ENCODE measurements around the gene PRELID3B.
A peak's percentile ranks its signal among the peaks of the same experiment; 100 is the strongest.

PRELID3B gene

DNA sequence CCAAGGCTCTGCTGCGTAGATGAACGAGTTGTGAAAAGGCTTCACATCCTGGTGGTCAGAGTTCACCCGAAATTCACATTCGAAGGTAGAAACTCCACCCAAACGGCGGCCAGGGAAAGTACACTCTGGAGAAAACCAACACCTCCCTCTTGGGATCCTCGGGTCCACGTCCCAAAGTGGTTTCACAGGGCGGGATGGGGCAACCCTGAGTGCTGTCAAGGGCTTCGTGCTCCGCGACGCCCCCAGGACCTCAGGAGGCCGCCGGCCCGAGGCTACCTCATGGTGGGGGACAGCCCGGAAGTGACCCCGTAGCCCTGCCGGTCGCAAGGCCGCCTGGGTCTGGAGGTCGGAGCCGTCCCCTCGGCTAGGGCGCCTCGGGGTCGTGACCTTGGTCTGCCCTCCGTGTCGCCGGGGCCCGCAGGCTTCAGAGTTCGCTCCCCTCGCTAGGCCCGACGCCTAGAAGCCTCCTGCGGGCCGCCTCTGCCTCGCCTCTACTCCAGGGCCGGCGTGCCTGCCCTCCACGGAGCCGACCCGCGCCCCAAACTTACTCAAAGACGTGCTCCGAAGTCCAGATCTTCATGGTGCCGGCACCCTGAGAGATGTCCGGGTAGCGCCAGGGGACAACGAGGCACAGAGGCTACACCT is at the start of gene PRELID3B:
Gene PRELID3B (minus strand): TSS at position 636 of the 645 bp plus-strand sequence. CDS start 56 bp downstream, at position 580.
- no peak for DNase-seq (ENCODE audit: insufficient read length, low spot score)
- no peak for FAIRE-seq

DNA sequence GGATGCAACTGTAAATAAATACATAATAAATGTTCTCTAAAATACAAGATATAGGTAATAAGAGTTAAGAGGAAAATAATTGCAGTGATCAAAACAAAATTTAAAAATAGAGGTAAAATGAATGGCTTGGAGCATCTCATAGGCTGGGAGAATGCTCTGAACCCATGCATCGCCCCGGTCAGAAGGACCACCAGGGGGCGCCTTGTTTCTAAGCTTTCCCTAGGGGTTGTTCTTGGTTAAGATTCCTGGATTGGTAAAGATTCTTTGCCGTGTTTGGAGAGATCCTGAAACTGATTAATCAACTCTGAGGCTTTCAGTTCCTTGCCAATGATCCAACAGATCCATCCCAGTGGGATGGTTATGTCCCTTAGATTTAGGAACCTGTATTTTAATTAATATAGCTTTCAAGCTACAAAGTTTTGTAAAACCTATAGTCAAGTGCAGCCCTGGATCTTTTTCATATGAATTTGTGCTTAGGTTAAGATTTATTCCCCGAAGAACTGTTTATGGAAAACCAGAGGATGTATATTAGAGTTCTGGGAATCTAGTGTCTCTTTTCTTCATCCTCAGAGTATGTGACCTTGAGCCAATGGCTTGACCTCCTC is 45.3 kb upstream of the PRELID3B start:
- DNase-seq (ENCODE audit: insufficient read length, low spot score) (peak; percentile 45), FAIRE-seq (no peak)

DNA sequence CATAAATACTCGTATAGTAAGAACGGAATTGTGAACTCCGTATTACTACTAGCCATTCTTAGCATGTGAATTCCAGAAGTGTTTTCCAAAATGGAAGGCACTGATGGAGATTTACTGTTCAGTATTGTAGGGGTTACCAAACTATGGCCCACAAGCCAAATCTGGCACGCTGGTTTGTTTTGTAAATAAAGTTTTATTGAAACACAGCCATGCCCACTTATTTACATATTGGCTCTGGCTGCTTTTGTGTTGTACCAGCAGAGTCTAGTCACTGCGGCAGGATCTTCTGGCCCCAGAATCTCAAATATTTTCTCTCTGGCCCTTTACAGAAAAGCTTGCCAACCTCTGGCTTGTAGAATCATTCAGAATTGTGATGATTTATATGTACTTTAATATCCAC is 44.3 kb upstream of the PRELID3B start:
- no peak for FAIRE-seq

DNA sequence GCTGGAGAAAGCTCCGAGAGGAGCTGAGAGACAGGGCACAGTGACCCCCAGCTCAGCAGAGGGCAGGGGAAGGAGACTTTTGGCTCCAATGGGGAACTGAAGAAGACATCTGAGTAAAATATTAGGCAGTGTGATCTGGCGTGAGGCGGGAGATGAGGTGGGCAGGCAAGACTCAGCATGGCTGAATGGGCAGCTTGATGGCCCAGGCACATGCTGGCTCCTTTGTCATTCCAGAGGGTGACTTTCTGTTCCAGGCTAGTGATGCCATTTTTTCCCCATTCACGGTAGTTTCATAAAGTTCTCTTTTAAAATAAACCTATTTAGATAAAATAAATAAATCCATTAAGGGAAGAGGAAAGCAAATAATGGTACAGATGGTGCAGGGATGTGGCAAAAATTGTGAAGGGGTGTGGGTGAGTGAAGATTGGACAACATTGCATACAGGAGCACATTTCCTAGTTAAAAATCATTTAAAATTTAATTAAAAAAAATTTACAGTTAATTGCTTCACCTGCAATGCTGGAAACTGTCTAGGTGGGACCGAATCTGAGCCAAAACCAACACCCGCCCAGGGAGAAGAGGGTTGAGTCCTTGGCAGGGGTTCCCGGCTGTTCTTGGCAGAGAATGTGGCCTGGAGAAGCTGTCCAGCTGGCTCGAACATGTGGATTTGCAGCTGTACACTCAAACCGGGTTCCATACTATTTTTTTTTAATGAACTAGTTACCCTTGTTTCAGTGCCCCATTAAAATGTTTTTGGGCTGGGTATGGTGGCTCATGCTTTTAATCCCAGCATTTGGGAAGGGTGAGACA is 41.7 kb upstream of the PRELID3B start:
- FAIRE-seq: no peak
- no peak for DNase-seq (ENCODE audit: insufficient read length, low spot score)

More for the DNA sequence above, 44.3 kb upstream of the PRELID3B start:
- no peak for DNase-seq (ENCODE audit: insufficient read length, low spot score)

DNA sequence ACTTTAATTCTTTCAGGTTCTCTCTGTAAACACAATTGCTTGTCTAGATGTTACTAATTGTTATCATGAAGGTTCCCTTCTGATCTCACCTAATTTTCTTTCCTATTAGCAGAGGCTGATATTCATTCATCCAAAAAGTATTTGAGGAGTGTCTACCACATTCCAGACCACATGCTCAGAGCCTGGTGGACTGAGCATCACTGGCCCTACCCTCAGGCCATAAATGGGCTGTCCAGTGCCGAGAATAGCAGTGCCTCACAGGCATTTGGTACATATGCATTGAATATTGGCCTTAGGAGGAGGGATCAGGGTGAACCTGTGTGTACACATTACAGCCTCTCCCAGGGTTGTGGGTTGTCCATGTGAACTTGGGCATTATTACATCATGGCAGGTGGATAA is 40.4 kb upstream of the PRELID3B start:
- FAIRE-seq (no peak), DNase-seq (ENCODE audit: insufficient read length, low spot score) (no peak)

DNA sequence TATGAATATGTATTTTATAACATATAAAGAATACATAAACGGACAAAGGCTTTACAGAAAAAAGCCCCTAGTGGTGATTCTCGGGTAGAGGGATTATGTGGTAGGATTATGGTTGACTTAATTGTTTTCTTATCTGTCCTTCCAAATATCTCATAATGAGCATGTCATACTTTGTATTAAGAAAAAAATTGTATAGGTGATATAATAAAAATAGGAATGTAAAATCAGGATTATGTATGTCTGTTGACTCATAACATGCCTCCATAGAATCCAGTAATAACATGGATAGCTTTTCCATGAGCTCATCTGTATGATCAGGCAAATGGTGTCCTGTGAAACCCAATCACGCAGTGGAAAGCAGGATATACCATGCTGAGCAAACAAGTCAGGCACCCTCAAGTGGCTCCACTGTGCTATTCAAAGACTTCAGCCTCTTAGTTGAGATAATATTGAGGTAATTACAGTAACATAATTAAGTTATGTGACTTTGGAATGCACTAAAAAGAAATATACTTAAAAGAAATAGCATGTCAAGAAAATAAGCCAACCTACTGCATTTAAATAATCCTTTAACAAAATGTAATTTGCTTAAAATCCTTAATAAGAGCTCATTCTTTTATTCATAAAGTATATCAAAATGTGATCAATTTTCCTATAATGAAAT is 39.6 kb upstream of the PRELID3B start:
- DNase-seq (ENCODE audit: insufficient read length, low spot score): no peak
- no peak for FAIRE-seq

DNA sequence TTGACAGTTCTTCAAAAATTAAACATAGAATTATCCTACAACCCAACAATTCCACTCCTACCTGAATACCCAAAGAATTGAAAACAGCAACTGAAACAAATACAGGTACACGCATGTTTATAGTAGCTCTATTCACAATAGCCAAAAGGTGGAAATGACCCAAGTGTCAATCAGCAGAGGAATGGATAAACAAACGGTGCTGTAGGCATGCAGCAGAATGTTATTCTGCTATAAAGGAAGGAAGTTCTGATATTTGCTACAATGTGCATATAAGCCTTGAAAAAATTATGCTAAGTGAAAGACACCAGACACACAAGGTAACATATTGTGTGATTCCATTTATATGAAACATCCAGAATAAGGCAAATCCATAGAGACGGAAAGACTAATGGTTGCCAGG is 38.5 kb upstream of the PRELID3B start:
- DNase-seq (ENCODE audit: insufficient read length, low spot score) (no peak), FAIRE-seq (no peak)

DNA sequence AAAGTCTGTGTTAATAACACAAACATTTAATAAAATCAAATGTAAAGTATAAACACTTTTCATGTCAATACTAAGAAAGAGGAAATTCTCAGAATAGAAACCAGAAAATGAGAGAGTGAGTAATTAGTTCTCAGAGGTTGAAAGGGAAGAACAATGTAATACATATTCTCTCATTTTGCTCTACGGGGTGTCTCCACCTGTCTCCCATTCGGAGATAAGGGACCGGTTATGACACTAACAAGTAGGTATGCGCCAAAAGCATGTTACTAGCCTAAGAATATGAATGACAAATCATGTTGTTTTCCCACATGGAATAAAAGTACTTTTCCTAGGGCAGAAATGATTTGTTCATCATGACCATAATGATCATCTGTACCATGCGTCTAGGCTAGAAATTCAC is 35.6 kb upstream of the PRELID3B start:
- no peak for DNase-seq (ENCODE audit: insufficient read length, low spot score)
- no peak for FAIRE-seq

DNA sequence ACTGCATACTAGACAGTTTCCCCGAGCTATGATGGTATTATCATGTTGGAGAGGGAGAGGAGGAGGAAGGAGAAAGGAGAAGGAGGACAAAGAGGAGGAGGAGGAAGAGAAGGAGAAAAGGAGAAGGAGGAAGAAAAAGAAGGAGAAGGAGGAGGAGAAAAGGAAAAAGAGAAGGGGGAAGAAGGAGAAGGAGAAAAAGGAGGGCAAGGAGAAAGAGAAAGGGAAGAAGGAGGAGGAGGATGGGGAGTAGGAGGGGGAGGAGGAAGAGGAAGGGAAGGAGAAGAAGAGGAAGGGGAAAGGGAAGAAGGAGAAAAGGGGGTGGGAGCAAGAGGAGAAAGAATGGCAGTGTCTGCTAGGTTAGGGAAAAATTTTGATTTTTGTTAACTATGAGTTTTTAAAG is 35.1 kb upstream of the PRELID3B start:
- DNase-seq (ENCODE audit: insufficient read length, low spot score) (no peak), FAIRE-seq (no peak)

DNA sequence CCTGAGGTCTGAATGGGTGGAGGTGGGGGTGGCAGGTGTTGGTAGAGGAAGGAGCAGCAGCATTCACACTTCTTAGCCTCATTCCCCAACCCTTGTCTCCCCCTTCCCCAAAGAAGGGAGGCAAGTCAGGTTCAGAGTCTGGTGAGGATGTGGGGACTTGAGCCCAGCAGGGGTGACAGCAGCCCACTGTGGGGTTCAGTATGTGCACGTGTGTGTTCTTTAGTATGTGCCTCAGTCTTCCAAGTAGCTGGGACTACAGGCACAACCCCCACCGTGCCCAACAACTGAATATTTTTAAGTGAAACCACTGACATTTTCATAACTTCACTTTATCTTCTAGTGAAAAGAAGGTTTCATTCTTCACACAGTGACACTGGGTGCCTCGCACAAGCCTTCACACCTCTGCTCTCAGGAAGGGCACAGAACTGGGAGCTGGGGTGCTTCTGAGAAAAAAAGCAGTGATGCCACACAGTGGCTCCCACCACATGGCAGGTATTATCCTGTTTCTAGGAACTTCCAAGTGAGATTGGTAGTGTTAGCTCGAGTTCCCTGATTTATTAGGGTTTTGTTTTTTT is 33.4 kb upstream of the PRELID3B start:
- no peak for FAIRE-seq
- DNase-seq (ENCODE audit: insufficient read length, low spot score): no peak

DNA sequence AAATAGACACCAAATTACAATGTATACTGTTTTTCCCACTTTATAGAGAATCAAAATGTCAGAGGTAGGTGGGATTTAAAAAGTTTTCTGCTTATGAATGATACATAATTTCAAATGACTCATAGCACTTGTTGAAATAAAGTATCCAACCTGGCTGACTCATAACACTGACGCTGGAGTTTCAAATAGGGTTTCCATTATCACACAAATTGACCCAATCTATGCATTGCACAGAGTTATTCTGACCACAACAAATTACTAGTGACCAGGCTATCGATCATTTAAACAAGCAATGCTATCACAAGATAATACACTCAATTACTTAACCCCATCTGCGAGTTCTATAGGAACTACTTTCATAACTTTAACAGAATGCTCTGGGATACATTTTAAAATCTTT is 31.9 kb upstream of the PRELID3B start:
- no peak for FAIRE-seq
- no peak for DNase-seq (ENCODE audit: insufficient read length, low spot score)

DNA sequence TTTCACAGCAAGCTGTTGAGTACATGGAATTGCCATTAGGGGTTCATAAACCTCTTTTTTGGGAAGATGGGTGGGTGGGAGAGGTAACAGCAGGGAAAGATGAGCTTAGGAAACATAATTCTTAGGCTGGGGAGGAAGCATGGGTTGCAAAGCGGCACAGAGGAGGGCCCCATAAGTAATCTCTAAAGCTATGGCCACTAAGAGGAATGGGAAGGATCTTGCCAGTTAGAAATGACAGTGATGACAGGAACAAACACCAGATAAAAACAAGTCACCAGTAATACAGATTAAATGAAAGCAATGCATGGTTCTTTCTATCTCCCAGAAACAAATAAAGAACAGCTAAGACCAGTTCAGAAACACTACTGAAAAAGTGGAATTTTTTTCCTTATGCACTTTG is 31.0 kb upstream of the PRELID3B start:
- DNase-seq (ENCODE audit: insufficient read length, low spot score) (no peak), FAIRE-seq (no peak)

DNA sequence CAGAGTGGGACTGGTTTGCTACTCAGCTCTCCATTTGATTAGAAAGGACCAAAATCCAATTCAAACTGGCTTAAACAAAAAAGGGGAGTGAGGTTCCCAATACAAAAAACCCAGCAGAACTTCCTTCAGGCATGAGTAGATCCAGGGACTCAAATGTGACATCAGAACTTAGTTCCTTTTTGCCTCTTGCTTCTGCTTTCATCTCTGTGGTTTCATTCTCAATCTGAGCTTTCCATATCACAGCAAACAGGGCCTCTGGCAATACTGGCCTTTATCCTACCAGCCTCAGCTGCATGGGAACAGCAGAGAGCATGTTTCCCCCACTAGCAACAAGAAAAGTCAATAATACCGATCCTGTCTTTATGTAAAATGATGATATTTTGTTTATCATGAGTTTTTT is 28.6 kb upstream of the PRELID3B start:
- FAIRE-seq: peak; percentile 73

DNA sequence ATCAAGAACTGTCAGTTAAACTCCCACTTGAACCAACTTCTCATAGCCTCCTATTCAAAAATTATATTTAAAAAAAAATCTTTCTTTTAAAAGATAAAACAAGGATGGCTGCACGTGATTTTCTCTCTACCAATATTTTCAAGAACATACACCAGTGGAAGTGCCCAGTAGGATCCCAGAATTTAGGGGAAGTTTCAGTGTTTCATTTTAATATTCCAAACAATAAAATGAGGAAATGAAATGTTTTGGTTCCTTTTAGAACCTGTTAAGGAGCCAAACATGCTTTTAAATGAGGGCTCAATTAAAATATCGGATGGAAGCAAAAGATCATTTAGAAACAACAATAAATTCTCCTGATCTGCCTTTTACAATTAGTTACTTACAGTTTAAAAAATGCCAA is 26.4 kb upstream of the PRELID3B start:
- no peak for DNase-seq (ENCODE audit: insufficient read length, low spot score)
- FAIRE-seq: no peak

More for the DNA sequence above, 28.6 kb upstream of the PRELID3B start:
- no peak for DNase-seq (ENCODE audit: insufficient read length, low spot score)

DNA sequence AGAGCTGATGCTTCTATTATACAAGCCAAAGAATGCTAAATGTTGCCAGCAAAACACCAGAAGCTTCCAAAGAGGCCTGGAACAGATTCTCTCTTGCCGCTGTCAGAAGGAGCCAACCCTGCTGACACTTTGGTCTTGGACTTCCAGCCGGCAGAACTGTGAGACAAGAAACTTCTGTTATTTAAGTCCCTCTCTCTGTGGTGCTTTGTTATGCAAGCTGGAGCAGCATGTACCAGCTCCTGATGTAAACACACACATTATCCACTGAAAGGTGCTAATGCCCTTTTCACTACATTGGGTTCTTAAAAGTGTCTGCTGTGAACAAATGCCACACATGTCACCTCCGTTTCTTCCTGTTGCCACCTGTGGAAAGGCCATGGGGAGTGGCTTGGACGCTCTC is 25.9 kb upstream of the PRELID3B start:
- FAIRE-seq: no peak
- no peak for DNase-seq (ENCODE audit: insufficient read length, low spot score)

DNA sequence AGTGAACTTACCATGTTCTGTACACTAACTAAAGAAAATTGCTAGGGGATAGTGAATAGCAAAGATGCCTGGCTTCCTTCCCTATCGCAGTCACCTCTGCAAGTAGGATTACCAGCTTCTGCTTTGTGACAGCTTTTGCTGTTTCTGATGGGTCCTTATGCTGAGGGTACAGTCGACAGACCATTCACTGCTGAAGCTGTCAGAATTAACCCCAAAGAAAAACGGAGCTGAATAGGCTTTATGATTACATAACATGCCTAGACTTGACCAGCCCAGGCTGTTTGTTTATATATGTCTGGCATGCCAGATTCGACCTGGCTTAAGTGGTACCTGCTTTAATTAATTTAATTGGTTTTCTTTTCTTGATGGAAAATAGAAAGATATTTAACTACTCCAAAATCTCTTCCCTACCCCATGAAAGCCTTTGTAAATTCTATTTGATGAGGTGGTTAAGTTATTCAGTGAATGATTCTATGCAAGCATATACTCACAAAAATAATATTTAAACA is 21.7 kb upstream of the PRELID3B start:
- FAIRE-seq (no peak), DNase-seq (ENCODE audit: insufficient read length, low spot score) (no peak)

DNA sequence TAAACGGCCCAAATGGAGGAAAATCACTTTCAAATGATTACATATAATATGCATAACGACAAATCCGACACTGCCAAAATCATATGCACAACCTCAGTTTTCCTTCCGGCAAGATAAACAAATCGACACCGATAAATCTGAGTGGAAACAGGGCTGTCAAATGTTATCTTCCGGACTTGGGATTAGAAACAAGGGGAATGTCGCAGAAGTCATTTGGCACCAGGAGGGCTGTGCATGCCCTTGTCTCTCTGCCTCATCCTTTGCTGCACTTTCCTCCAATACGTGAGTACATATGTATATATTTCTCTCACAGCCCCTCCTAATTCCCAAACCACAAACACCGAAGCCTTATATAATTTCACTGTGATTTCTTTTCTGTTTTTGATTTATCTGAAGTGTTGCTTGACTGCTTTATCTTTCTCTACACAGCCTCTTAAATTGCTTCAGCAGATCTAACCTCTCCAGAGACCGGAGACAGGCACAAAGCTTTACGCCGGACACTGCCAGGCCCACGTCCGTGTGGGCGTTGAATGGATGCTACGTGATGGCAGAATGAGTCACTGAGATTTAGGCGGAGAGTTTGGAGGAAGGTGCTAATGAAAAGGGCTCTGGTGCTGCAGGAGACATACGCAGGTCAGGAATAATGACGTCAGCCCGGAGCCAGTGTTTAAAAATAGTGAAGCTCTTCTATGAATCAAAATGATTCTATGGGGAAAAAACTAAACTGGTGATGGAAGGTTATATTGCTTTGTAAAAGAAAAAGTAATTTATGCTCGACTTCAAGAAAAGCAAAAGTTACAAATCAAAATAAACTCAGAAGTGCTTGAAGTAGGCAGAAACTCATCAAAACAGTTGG is 21.0 kb upstream of the PRELID3B start:
- DNase-seq (ENCODE audit: insufficient read length, low spot score) (no peak), FAIRE-seq (no peak)

DNA sequence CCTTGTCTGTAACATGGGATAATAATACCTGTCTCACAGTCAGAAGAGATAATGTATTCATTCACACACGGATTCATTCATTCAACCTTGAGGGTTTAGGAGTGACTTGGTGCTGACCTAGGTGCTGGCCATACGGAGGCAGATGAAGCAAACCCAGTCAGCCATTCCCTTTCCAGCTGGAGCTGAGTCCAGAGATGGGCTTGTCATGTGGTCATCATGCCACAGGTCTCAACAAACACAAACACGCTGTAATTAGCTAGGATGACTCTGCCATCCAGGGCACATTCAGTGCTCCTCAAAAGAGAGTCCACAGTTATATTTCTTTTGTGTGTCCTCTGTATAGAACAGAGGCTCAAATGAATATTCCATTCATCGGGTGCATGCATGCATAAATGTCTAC is 19.5 kb upstream of the PRELID3B start:
- no peak for FAIRE-seq
- DNase-seq (ENCODE audit: insufficient read length, low spot score): no peak

DNA sequence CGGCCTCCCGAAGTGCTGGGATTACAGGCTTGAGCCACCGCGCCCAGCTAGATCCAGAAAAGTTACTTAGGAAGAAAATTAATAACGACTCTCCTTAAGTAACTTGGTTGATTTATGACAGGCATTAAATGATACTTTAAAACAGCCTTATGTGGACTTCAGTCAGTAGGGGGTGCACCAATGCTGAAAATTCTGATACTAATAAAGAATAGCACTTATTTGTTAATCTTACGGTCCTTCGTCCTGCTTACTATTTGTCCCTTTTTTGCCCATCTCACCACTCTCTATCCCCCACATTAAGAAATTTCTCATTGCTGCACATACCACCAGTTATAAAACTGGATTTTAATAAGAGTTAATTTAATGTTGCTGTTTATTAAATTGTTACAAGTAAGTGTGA is 12.7 kb upstream of the PRELID3B start:
- FAIRE-seq (no peak), DNase-seq (ENCODE audit: insufficient read length, low spot score) (no peak)

DNA sequence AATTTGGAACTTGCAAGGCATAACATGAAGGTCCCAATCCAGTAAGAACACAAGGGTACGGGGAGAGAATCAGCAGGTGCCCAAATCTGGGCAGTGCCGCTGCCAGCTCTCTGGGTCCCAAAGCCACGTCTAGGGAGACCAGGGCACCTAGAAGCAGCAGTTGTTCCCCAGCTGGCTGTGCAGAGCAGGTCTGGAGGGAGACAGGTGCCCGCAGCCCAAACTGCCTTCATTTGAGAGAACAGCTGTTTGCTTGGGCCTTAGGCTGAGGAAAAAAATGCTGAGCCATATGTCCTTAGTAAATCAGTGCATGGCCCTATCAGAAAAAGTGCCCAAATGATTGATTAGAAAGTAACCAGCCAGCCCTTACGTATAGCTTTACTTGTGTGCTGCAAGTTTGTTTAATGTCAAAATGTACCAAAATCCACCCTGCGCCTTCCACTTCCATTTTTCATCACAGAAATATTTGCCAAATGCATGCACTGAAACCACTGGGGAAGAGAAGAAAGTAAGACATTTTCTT is 9.1 kb upstream of the PRELID3B start:
- FAIRE-seq (no peak), DNase-seq (ENCODE audit: insufficient read length, low spot score) (no peak)
